Stimulated activated CD4-positive, alpha-beta T cell treated with anti-CD3 and anti-CD28 coated beads, Interleukin-4, amount 100 ng/mL, for 1 hour (primary cell): ENCODE results near the gene CELF5.
"Not testable (repeated sequence)": the region's sequence is repeated elsewhere in the genome, so short reads cannot be mapped to it uniquely, and the experiment has no call there.

ENCODE experiments used
- DNase-seq: peaks from one replicate; pipeline ENCODE4 v3.0.0-alpha.2; 2020

CELF5 gene

DNA sequence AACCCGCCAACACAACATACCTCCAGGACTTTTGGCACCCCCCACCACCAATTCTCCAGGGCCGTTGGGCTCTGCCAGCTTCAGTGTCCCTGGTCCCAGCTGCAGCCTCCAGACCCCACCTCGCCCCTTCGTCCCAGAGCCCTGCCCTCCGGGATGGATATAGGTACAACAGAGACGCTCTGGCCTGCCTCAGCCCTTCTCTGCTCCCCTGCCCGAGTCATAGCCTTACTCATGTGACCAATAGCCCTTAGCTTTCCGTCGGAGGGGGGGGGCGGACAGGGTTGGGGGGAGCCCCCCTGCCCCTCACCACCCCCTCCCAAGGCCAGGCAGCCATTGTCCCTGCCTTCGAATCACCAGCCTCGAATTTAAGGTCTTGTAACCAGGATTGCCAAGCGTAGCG is 71.1 kb downstream of the CELF5 start:
- no peak for DNase-seq

DNA sequence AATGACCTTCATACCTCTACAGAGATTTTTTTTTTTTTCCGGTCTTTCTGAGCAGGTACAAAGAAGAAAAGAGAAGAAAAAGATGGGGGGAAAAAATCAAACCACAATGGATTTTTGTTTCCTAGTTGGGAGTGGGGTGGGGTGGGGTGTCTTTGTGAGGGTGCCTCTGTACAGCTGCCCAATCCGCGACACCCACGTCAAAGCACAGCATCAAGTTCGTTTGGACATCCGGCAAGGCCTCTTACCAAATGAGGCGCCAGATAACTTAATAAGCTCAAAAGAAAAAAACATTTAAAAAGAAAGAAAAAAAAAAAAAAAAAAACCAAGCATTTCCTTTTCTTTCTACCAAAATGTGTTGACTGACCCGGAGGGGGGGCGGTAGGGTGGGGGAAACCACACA is 71.6 kb downstream of the CELF5 start:
- DNase-seq, result no peak

GRCh38 chr19:3296446-3296845 is 72.0 kb downstream of the CELF5 start:
- no peak for DNase-seq

- no peak for DNase-seq
These were observed 74.5 kb downstream of the CELF5 start for GRCh38 chr19:3298853-3299449.

DNA sequence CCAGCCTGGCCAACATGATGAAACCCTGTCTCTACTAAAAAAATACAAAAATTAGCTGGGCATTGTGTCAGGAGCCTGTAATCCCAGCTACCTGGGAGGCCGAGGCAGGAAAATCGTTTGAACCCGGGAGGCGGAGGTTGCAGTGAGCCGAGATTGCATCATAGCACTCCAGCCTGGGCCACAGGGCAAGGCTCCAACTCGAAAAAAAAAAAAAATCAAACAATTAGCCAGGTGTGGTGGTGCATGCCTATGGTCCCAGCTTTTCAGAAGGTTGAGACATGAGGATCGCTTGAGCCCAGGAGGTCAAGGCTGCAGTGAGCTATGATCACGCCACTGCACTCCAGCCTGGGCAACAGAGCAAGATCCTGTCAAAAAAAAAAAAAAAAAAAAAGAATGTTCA is 76.1 kb downstream of the CELF5 start:
- DNase-seq, result not testable (repeated sequence)

DNA sequence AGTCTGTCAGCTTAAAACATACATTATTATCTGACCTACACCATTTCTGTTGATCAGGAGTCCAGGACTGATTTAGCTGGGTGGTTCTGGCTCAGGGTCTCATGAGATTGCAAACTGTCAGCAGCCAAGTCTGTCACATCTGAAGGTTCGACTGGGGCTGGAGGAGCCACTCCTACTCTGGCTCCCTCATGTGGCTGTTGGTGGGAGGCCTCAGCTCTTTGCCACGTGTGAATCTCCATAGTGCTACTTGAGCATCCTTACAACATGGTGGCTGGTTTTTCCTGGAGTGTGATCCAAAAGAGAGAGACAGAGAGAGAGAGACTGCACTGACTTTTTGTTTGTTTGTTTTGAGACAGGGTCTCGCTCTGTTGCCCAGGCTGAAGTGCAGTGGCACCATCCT is 78.3 kb downstream of the CELF5 start:
- DNase-seq, result no peak

DNA sequence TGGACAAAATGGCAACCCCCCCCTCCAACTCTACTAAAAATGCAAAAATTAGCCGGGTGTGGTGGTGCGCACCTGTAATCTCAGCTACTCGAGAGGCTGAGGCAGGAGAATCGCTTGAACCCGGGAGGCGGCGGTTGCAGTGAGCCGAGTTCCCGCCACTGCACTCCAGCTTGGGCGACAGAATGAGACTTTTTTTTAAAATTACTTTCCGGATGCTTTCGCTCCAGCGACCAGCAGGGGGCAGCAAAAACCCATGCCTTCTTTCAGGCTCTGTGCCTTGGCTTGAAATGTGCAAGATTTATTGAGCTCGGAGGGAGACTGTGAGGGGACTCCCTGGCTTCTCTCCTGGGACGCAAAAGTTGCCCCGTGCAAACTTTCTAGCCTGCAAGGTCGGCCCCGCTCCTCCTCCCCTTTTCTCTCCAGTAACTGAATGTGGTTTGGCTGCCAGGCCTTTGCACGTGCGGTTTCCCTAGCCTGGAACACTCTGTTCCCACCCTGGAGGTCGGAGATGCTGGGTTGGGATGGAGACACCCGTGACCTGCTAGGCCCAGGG is 80.5 kb downstream of the CELF5 start:
- peak; percentile 81 for DNase-seq

DNA sequence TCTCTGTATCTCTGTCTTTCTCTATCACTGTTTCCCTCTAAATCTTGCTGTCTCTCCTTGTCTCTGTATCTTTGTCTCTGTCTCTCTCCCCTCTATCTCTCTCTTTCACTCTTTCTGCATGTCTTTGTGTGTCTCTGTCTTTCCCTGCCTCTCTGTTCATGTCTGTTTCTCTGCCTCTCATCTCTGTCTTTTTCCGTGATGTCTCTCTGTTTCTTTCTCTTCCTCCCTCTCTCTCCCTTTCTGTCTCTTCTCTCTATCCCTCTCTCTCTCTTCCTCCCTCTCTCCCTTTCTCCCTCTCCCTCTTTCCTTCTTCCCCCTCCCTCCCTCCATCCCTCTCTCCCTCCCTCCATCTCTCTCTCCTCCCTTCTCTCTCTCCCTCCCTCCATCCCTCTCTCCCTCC is 85.3 kb downstream of the CELF5 start:
- no peak for DNase-seq

DNA sequence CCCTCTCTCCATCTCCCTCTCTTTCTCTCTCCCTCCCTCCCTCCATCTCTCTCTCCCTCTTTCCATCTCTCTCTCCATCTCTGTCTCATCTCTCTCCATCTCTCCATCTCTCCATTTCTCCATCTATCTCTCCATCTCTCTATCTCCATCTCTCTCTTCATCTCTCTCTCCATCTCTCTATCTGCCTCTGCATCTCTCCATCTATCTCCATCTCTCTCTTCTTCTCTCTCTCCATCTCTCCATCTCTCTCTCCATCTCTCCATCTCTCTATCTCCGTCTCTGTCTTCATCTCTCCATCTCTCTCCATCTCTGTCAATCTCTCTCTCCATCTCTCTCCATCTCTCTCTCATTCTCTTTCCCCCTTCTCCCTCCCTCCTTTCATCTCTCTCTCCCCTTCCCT is 85.8 kb downstream of the CELF5 start:
- no peak for DNase-seq

- DNase-seq, result no peak
These were observed 86.2 kb downstream of the CELF5 start for GRCh38 chr19:3310711-3311110.

DNA sequence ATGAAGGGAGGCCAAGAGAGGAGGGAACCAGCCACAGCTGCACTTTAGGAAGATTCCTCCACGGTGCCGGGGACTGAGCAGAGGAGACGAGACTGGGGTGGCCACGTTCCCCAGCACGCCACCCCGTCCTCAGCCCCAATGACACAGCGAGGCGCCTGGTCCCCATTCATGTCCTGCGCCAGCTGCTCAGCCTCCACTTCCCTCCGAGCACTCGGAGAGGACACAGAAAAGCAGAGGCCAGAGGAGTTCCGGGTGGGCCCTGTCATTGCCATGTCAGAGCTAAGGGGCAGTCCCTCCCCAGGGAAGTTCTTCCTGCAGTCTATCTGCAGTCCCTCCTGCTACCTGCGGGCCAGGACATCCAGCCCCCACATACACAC is 88.7 kb downstream of the CELF5 start:
- no peak for DNase-seq

GRCh38 chr19:3314962-3315675 is 90.7 kb downstream of the CELF5 start:
- DNase-seq, result no peak

GRCh38 chr19:3315676-3315973 is 91.2 kb downstream of the CELF5 start:
- DNase-seq, result no peak

DNA sequence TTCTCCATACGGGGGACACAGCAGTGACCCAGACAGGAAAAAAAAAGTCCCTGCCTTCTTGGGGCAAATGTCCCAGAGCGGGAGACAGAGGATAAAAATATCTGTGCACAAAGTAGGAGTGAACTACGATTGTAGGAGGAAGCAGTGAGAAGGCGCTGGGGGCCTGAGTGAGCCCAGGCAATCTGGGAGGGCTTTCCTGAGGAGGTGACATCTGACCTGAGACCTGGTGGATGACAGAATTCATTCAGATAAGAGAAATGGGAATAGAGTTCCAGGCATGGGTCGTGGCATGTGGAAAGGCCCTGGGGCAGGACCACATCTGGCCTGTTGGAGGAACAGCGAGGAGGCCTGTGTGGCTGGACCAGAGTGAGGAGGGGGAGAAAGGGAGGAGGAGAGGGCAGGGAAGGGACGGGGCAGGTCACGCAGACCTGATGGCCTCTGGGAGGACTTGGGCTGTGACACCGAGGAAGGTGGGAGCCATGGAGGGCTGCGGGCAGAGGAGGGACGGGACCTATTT is 91.7 kb downstream of the CELF5 start:
- no peak for DNase-seq

GRCh38 chr19:3316659-3317207 is 92.3 kb downstream of the CELF5 start:
- DNase-seq, result no peak

GRCh38 chr19:3319643-3320353 is 95.3 kb downstream of the CELF5 start:
- no peak for DNase-seq

- no peak for DNase-seq
These were observed 95.9 kb downstream of the CELF5 start for GRCh38 chr19:3320354-3320670.

DNA sequence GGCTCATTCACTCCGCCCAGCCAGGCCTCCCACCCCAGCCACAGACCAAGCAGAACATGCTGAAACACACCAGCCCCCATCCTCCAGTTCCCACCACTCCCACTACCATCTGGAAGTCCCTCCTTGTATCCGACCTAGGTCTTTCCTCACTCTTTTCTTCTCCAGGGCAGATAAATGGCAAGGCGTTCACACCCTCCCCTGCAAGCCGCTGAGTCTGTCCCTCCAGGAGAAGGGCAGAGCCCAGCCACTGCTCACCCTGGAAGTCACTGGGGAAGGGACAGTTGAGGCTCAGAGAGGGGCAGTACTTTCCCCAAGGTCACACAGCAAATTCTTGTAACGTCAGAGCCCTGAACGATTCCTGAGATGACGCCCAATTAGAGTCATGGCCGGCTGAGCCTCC is 96.4 kb downstream of the CELF5 start:
- DNase-seq, result no peak

DNA sequence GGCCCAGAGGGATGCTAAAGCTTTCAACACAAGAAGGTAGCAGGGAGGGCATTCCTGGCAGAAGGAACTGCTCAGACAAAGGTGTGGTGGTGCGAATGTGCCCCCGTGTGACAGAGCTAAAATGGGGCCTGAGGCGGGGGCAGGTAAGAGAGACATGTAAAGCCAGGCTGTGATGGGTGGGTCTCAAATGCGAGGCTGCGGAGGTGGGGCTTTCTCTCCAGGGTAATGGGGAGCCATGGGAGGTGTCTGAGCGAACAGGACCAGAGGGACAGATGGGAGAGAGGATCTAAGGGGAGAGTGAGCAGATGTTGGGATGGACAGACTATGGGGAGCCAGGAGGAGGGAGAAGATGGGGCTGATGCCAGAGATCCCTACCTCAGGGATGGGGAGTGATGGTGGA is 97.2 kb downstream of the CELF5 start:
- DNase-seq, result no peak

- no peak for DNase-seq
These were observed 97.9 kb downstream of the CELF5 start for GRCh38 chr19:3322199-3322978.

DNA sequence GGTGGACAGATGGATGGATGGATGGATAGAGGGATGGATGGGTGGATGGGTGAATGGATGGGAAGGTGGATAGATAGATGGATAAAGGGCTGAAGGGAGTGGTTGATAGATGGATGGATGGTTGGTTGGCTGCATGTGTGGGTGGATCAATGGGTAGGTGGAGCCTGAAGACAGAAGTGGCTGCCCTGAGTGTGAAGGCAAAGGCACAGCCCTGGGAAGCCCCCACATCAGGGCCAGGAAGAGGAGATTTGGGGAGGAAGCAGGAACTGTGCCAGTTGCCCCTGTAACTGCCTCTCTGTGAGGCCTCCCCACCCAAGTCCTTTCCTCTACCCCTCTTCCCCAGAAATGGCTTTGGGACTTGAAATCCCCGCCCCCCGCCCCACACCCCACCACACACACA is 98.6 kb downstream of the CELF5 start:
- DNase-seq, result no peak

GRCh38 chr19:3323658-3324057 is 99.2 kb downstream of the CELF5 start:
- DNase-seq, result no peak

DNA sequence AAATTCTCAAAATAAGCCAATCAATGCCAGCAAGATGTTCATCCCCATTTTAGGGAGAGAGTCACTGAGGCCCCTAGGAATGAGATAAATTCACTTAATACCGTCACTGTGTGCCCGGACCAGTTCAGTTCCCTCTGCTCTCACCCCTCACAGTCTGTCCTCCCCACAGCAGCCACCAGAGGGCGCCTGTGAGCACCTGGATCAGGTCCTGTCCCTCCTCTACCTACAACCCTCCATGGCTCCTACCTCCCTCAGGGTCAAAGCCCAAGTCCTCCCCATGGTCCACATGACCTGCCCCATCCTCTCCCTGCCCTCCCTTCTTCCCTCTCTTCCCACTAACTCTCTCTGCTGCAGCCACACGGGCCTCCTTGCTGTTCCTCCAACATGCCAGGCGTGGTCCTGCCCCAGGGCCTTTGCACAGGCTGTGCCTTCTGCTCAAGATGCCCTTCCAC is 100.0 kb downstream of the CELF5 start:
- peak; percentile 79 for DNase-seq
